MV-4-11 (cell line): Measurements from ENCODE around the gene WNK4.

Experiments used
- DNase-seq: peaks from one replicate; lab custom pipeline; 2025; lab: John Stamatoyannopoulos, UW

WNK4 gene

DNA sequence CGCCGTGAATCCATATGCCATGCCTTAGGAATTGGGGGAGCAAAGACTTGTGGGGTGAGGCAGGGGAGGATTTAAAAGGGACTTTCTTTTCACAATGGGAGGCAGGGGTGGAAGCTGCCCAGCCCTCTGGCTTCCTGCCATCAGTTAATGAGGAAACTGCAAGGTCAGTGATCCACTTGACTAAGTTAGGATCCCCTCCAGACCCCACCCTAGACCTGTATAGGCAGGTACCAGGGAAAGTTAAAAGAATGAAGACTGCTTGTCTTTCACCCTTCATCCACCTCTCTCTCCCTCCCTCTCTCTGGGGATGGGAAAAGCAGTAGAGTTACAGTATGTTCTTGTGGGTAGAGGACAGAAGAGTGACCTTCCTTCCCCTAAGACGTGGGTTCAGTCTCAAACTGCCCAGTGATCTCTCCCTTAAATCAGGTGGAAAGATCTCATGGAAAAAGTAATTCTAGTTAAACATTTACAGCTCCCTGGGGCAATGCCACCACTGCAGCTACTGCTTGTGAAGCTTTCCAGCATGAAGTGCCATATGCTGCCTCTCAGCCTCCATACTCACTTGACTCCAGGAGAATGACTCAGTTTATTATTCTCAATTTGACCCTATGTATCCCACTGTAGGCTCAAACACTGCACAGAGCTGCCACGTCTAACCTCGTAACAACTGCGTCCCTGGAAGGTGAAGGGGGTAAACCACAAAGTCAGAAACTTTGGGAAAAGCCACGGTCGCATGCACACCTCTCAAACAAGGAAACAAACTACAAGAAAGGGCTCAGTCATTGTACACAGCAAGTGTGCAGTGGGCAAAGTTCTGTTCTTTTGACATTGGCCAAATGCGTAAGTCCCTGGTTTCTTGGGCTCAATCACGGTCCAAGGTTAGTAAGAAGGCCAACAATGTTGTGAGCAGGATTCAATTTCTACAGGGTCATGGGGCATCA lies 16.9 kb downstream of the WNK4 start:
- DNase-seq, result no peak

- DNase-seq, result no peak
These were observed 17.6 kb downstream of the WNK4 start for GRCh38 chr17:42798011-42798382.

- peak; percentile 73 for DNase-seq
These were observed 18.3 kb downstream of the WNK4 start, which contains the start of the genes CNTD1 and COA3 for GRCh38 chr17:42798383-42799380. TSS of gene CNTD1 (plus strand) at chr17:42798861. CDS start at chr17:42799068, 207 bp downstream. TSS of gene COA3 (minus strand) at chr17:42798704. CDS start at chr17:42798681, 23 bp downstream.

DNA sequence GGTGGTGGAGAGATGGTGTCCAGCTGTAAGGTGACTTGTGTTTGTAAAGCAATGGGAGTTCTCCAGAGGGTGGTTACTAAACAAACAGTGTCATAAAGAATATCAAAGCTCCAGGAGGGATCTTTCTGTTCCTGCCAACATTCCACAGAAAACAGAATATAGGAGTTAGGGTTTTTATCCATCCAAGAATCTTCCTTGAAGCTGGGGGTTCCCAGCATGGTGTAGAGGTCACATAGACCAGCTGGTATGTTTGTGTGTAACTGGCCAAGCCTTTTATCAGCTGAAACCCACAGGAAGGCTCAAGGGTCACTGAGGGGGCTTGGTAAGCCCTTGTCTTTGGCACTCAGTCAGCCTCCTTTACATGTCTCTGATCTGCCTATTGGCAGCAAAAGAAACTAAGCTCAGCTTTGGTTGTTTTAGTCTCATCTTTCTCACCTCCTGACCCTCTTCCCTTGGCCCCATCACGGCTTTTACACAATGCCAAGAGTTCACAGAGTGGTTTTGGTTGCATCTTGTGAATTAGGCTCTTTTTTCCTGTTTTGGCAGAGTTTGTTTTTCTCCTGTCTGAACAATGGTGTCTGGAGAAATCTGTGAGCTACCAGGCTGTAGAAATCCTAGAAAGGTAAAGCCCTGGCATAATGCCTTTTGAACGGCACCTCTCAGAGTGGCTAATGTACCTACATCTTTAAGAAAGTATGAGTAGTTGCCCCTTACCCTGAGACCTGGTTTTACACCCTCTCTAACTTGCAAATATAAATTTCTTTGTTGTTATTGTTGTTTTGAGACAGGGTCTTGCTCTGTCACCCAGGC lies 22.9 kb downstream of the WNK4 start:
- DNase-seq, result no peak

DNA sequence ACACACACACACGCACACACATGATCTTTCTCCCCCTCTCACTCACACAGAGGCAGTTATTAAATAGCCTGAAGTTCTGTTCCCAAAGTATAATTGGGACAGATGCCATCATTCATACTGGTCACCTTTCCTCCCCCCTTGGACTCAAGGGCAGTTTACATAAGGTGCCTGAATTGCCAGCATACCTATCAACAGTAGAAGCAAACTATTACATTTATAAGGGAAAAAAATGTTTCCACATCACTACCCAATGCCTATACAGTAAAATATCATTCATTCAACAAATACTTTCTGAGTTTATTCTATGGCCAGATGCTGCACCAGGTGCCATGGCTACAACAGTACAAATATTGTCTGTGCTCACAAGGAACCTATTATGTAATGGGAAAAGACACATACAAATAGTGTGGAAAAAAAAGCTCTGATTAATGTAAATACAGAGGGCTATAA lies 24.5 kb downstream of the WNK4 start:
- no peak for DNase-seq

DNA sequence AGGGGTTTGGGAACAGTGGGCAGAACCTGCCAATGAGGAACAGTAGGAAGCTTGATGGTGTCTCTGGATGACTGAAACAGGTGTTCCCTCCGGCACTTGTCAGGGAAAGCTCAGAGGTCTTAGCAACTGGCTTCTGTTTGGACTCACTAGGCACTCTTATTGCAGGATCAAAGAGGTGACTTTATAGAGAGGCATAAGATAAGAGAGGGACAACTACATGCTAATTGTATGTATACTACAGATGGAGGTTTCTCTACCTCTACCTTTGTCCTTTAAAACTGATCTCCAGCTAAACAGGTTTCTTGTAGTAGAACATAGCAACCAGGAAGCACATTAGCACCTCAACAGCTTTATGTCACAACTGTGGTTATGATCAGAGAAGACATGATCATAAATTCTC lies 25.8 kb downstream of the WNK4 start:
- DNase-seq, result no peak

- DNase-seq, result peak; percentile 29
These were observed 28.8 kb downstream of the WNK4 start for GRCh38 chr17:42809250-42809649.

DNA sequence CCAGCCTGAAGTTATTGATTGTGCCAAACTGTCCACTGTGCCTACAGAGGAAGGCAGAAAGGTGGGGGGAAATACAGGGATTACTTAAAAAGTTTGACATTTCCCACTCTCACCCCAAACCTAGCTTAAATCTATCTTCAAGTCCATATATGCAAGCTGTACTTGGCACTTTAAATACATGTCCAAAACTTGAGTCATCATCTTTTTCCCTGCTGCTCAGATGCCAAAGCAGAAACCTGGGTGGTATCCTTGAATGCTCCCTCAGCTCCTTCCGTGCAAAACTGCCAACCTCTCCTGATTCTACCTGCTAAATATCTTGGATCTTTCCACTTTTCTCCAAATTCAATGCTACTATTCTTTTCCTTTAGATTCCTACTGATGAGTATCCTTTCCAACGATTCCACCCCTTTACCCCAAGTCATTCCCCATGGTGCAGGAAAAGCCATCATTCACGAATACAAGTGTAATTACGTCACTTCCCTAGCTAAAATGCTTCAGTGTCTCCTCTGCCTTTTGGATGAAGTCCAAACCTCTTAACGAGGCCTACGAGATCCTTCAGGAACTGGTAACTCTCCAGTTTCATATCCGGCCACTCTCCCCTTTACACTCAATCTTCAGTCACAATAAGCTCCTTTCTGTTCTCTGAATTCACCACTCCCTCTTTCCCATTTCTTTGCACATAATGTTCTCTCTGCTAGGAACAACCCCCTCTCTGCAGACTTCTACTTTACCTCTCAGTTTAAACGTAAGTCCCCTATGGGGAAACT lies 34.4 kb downstream of the WNK4 start:
- peak; percentile 24 for DNase-seq

- DNase-seq, result no peak
These were observed 37.5 kb downstream of the WNK4 start for GRCh38 chr17:42817866-42818265.

DNA sequence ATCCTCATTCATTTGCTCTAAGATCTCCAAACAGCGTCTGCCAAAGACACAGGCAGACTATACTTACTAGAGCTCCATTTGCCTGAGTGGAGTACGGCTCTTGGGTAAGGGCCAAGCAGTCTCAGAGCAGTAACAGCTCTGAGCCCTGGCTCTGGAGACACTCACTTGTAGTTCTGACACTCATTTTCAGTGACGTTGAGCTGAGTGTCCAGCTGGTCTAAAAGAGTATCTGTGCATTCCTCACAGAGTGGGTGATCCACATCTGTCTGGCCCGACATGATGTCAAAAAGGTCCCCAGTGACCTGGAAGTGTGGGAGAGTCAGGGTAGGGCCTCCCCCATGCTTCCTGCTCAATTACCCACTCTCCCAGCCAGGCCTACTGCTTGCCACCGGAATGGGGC lies 38.0 kb downstream of the WNK4 start:
- no peak for DNase-seq

DNA sequence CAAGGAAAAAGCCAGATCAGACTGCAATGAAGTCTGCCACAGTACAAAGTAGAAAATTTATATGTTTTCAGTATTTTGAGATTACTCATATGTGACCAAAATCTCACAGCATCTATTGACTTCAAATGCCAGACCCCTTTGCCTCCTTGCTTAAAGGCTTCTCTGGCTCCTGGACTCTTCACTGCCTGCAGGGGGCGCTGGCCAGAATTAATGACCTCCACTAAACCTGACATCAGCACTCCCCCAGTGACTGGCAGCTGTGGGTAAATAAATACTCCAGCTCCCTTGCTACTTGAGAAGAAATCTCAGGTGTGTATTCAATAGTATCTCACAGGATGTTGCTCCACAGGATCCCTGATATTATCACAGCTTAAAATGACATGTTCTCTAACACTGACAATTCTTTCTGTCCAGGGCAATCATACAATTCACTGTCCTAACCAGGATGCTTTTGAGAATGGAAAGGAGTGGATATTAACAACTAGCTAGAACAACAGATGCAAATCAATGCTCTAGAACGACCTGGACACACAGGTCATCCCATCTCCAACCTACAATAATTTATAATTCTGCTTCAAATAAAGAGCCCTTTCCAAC lies 39.6 kb downstream of the WNK4 start:
- DNase-seq, result peak; percentile 52

DNA sequence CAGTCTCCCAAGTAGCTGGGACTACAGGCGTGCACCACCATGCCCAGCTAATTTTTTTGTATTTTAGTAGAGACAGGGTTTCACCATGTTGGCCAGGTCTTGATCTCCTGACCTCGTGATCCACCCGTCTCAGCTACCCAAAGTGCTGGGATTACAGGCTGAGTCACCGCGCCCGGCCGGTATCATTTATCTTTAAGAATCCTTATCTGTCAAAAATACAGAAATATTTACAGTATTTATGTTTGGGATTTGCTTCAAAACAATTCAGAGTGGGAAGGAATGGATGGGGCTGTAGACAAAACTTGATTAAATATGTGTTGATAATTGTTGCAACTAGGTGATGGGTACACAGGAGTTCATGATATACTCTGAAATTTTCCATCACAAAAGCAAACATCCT lies 40.8 kb downstream of the WNK4 start:
- no peak for DNase-seq

- no peak for DNase-seq
These were observed 47.1 kb downstream of the WNK4 start for GRCh38 chr17:42827472-42827871.

GRCh38 chr17:42830971-42831370 lies 50.6 kb downstream of the WNK4 start:
- DNase-seq, result no peak

DNA sequence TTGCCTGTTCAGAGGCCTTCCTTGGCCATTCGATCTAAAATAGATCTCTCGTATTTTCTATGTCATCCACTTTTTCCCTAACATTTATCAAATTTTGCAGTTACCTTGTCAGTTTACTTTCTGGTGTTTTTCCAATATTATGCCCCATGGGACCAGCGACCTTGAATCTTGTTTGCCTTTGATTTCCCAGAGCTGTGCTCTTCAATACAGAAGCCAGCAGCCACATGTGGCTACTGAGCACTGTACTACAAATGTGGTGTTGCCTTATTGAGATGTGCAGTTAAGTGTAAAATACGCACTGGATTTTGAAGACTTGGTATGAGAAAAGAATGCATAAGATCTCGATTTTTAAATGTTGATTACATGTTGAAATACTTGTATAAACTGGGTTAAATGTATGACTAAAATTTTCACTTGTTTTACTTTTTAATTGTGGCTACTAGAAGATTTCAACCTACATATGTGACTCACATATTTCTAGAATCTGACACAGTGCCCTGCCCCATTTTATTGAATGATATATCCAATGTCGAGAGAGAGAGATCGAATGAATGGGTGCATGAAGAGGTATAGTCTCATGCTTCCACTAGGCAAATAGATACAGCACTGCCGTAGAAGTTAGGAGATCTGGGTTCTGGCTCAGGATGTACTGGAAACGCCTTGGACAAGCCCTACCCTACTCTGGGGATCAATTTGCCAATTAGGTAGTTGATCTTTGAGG lies 52.0 kb downstream of the WNK4 start:
- no peak for DNase-seq

GRCh38 chr17:42832934-42833766 lies 52.7 kb downstream of the WNK4 start, which contains the start of gene PSME3:
TSS of gene PSME3 (plus strand) at chr17:42833397. CDS start at chr17:42833632, 235 bp downstream.
- DNase-seq, result peak; percentile 79

DNA sequence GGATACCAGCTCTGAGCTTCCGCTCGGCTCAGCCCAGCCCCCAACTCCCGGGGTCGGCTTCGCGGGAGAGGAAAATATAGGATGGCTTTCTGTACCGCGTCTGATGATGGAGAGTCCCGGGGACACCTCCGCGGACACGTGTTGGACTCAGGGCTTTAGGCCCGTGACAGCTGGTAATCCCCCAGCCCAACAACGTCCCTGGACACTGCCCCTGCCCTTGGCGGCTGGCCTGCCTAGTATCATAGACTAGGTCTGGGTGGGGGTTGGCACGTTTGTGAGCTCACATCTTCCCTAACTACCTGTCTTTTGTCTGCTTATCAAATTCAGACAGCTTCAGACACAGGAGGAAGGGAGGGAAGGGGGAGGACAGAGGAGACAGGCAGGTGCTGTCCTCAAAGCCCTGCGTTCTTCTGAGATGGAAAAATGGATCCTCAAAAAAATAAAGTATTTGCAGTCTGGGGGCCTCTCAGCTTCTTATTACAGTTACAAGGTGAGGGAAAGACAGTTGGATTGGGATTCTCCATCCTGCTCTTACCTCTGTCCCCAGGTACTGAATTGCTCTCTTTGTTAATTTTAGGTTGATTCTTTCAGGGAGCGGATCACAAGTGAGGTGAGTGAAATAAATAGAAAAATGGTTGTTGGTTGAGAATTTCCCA lies 53.5 kb downstream of the WNK4 start:
- DNase-seq, result no peak

DNA sequence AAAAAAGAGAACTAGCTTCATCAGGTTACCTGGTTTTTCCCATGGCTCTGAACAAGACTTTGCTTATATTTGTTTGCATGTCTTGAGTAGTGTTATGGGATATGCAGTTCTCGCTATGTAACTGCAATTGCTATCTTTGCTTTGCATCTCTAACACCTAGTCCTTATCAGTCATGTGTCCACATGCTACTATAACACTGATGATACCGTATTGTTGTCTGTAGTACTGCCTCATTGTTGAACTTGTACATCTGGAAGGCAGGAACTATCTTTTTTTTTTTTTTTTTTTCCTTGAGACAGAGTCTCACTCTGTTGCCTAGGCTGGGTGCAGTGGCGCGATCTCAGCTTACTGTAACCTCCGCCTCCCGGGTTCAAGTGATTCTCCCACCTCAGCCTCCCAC lies 55.3 kb downstream of the WNK4 start:
- DNase-seq, result peak; percentile 34
